HL-60 (cell line): ENCODE data around the gene WNT5A.

Source experiments
- CTCF ChIP-seq: IDR thresholded peaks from one replicate; pipeline ENCODE4 v1.5.1; 2011; ENCODE audit warnings: low read length, control low read depth, inconsistent platforms; ENCODE audit not compliant: insufficient read depth
- GABPA ChIP-seq: IDR thresholded peaks from 2 replicates; pipeline ENCODE4 v1.6.1; 2012; ENCODE audit warnings: low read depth
- POLR2AphosphoS5 ChIP-seq: IDR thresholded peaks from 2 replicates; pipeline ENCODE4 v1.6.1; 2012; ENCODE audit warnings: low read depth
- REST ChIP-seq: IDR thresholded peaks from 2 replicates; pipeline ENCODE4 v1.6.1; 2012; ENCODE audit warnings: low read depth; ENCODE audit not compliant: insufficient replicate concordance
- SPI1 ChIP-seq: IDR thresholded peaks from 2 replicates; pipeline ENCODE4 v1.6.1; 2012; ENCODE audit warnings: low read depth, mild to moderate bottlenecking, borderline replicate concordance

GRCh38 chr3:55486101-55486856, 827 bp downstream of the WNT5A start:
- TF ChIP-seq GABPA (no peak), CTCF (no peak), POLR2AphosphoS5 (no peak), REST (no peak), SPI1 (no peak)
